Activated CD8-positive, alpha-beta memory T cell treated with anti-CD3 and anti-CD28 coated beads, Interleukin-2, amount 10 ng/mL, durations not matched to agents 7 days and 5 days (primary cell): Measurements from ENCODE around the gene PES1. TPM values are rescaled to one million over a fixed set of nuclear protein-coding genes. Genes with fewer than 3 reads are reported as not detected.

ENCODE experiments used
- total RNA-seq, 2 experiments: library from RNA; stranded (reverse); gene quantifications; one replicate each; pipeline ENCODE4 v1.2.3, GENCODE V29; 2021

Gene PES1
- total RNA-seq, 2 experiments from 2014 or later, result 56.2 to 91.5 TPM

Other genes with a start within 250 kb of the PES1 start
- gene SF3A1, start 235.0 kb downstream of the PES1 start, total RNA-seq, result 100 to 1,000 TPM; 214 to 267 TPM
- gene CCDC157, start 234.9 kb downstream of the PES1 start, total RNA-seq, result 1 to 10 TPM; 4.9 to 6.2 TPM
- 10 to 100 TPM in 1 of 2 experiments, 1 to 10 TPM in 1; 8.5 to 10.5 TPM for gene RNF215, start 204.5 kb downstream of the PES1 start, total RNA-seq
- gene SEC14L2, start 194.9 kb downstream of the PES1 start, total RNA-seq, result 1 to 10 TPM; 2.2 to 4.8 TPM
- gene MTFP1, start 166.1 kb downstream of the PES1 start, total RNA-seq, result 10 to 100 TPM; 59.1 to 73.4 TPM
- not detected for gene SEC14L3, start 119.9 kb downstream of the PES1 start, total RNA-seq
- gene SEC14L4, start 86.2 kb downstream of the PES1 start, total RNA-seq, result not detected
- under 1 TPM in 1 of 2 experiments, not detected in 1; 0.07 TPM for gene SEC14L6, start 45.2 kb downstream of the PES1 start, total RNA-seq
- gene GAL3ST1, start 17.2 kb downstream of the PES1 start, total RNA-seq, result not detected
- under 1 TPM; 0.19 to 0.41 TPM for gene TCN2, start 15.3 kb upstream of the PES1 start, total RNA-seq
- 1 to 10 TPM; 3.8 to 5.0 TPM for gene SLC35E4, start 43.9 kb upstream of the PES1 start, total RNA-seq
- 10 to 100 TPM in 1 of 2 experiments, 1 to 10 TPM in 1; 9.2 to 11.6 TPM for gene DUSP18, start 76.0 kb upstream of the PES1 start, total RNA-seq
- gene OSBP2, start 103.0 kb upstream of the PES1 start, total RNA-seq, result 1 to 10 TPM; 1.7 to 4.3 TPM